Esophagus mucosa (tissue), 1 donor: ENCODE data around the gene AKT3. TPM values are rescaled to one million over a fixed set of nuclear protein-coding genes. Genes with fewer than 3 reads are reported as not detected.

ENCODE experiments used
- ATAC-seq: fragments of 200-7000 bp; cut with Tn5 transposase; one replicate; pipeline ENCODE4 v1.9.1; 2020
- total RNA-seq: library from RNA; stranded (reverse); gene quantifications from one replicate; pipeline ENCODE4 v1.2.4, GENCODE V29; 2023
- donor health status: DM: yes; HTN: yes; CAD: no.

AKT3 gene
- total RNA-seq, 1 donor from 2014 or later: 4.1 TPM

GRCh38 chr1:243501002-243501401 is 349.0 kb downstream of the AKT3 start:
- ATAC-seq: no peak

DNA sequence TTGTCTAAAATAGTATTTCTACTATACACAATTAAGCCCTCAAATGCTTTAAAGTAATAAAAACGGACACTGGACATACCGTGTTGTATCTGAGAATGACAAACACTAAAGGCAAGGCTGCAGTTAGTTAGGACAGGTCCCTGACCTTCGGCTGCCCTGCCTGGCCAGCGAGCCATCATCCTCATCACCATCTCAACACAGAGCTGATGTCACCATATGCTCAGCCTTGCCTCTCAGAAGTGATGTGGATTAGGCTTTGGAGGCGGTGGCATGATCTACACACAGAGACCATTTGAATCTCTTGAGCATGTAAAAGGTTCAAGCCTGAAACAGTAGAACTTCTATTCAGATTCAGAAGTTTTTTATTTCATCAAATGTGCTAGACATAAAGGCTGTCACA is 349.5 kb downstream of the AKT3 start:
- no peak for ATAC-seq

- no peak for ATAC-seq
These were observed 350.3 kb downstream of the AKT3 start for GRCh38 chr1:243499711-243500110.

- ATAC-seq: no peak
These were observed 350.8 kb downstream of the AKT3 start for GRCh38 chr1:243499248-243499647.

DNA sequence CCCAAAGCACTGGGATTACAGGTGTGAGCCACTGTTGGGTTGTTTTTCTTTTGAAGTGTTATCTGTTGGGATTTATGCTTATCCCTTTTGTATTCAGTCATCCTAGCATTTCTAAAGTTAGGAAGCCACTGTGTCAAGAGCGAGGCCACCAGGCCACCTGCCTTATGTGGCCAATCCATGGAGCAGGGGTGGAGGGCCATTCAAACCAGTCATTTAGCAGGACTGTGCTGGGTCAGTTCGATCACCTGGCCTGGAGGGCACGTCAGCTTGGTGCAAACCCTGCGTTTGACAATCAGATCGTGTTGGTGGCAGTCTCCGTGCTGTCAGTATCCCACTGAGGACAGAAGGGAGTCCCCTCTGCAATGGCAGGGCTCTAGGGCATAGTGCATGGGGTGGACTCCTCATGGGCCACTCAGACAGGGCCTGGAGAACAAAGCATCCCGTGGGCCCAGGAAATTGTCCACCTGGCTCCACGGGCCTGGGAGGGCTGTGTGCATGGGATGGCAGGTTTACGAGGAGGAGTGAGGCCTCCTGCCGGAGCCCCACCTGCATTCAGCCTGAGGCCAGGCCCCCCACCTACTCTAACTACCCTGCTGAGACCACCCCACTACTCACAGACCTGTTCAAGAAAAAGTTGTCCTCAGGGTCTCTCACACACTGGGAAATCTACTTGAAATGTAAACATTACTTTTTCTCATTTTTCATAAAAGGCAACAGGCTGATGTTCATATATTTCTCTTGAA is 351.9 kb downstream of the AKT3 start:
- ATAC-seq: peak; percentile 17

- no peak for ATAC-seq
These were observed 353.2 kb downstream of the AKT3 start for GRCh38 chr1:243496806-243497205.

DNA sequence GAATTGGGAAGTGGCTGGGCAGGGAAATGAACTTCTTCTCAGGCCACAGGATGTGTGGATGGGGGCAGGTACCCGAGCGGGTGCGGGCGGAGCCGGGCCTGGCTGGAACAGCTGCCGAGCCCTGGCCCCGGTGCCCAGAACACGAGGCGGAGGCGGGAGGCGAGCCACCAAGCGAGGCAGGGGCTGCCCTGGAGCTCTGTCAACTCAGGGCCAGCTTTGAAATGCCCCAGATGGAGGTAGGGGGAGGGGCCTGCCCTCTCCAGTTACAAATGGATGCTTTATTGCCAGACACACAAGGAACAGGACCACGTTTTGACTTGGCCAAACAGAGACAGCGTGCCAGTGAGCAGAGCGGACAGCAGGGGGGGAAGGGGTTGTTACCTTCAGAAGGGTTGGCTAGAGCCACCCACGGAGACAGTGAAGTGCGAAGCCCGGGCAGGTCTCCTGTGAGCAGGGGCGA is 353.8 kb downstream of the AKT3 start:
- ATAC-seq: no peak

- no peak for ATAC-seq
These were observed 354.4 kb downstream of the AKT3 start for GRCh38 chr1:243495442-243496186.

DNA sequence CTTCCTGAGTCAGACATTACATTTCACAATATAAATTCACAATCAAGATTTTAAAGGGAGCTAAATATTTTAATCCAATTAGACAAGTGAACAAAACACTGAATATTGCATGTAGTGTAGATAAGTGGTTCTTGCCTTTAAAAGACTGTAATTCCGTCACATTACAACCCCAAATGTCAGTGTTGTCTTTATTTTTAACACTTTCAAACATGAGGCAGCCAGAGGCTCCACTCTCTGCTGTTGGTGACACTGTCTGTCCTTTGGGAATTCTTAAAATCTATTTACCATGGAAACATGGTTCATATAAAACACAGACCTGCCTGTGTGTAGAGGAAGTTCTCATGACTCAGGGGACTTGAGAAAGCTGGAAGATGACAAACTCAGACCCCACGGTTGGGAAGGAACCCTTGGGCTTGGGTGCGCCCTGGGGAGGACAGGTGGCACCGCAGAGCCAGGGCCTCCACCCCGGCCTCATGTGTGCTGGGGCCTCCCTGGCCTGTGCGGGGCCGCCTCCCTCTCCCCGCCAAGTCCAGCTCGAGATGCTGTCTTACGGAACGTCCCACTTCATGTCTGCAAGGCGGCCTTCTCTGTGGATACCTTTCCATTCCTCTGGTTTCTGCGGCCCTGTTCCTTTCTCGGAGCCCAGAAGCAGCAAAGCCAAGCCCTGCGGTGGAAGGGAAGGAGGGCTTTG is 355.2 kb downstream of the AKT3 start:
- ATAC-seq: no peak

- ATAC-seq: no peak
These were observed 356.6 kb downstream of the AKT3 start for GRCh38 chr1:243493156-243494129.

DNA sequence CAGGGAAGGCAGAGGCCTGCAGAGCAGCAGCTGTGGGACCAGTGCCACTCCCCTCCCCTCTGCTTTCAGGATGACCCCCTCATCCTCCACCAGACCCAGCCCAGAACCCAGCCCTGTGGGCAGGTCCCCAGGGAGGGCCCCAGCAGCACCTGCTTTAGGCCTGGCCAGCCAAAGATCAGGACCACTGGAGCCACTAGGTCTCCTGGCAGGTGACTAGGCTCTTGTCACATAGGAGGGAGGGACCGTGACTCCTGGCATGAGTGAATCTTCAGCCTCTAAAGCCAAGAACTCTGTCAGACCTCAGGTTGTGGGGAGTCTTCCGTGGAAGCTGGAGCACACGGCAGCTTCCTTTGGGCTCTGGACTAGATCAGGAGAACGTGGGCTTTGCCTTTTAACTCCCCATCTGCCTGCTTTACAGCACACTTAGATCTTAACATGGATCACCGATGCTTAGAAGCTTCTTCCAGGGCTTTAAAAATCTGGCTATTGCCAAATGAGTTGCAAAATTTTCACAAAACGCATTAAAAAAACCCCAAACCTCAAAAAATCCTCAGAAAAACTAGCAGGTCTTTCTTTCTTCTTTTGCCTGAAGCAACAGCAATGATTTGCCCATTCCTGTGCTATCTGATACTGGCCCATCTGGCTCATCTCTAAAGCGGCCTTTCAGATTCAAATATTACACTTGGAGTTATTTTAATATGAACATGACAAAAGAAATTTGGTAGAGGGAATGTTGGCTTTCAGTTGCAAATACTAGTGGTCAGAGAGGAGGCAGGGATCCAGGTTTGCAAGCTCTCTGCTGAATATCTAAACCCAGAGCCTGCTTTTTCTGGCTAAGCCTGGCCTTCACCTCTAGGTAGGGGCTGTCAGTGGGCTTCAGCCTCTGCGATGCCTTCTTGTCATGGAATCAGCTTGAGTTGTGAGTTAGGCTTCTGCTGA is 359.0 kb downstream of the AKT3 start:
- peak; percentile 21 for ATAC-seq

DNA sequence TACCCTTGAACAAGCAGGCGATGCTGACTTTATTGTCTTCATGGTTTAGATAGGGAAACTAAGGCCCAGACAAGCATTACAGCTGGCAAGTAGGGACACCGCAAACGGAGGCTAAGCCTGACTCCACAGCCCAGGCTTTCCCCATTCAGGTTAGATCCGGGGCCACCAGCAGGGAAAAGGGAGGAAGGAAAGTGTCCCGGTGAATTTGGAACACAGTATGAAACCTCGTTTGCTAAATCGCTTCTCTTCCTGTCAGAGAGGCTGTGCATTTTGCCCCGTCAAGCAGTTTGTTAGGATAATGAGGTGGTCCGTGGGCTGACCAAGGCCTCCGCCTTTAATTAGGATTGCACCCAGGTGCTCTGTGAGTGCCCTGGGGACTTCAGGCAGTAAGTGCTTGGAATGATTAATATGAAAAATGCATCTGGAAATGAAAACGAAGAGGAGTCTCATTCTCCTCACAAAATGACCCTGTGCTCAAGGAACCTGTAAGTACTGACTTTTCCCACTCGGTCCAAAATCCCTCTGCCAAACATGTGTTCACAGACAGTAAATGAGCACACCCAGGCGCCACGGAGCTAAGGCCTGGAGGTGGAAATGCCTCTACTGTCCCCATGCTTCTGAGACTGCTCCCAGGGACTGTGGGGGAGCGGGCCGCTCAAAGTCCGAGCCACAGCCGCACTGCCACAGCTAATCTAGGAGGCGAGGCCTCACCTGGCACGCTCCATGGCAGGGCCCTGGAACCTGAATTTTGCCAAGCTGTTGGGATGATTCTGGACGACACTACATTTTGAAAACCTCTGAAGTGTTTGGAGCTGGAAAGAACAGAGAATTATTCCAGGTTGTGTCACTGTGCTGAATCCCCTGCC is 360.1 kb downstream of the AKT3 start:
- ATAC-seq: no peak

DNA sequence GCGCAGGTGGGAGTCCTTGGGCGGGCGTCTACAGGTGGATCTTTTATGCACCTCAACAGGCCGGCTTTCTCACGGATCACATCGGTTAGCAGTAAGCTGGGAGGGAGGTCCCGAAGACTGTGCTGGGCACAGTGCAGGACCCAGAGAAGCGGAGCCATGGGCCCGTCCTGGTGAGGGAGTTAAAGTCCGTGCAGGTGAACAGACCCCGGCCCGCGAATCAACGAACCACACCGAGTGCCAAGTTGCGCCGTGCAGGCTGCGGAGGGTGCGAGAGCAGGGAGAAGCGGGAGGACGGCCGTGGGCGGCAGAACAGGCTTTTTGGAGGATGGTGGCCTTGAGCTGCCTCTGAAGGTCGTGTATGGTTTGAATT is 360.9 kb downstream of the AKT3 start:
- ATAC-seq: no peak

- ATAC-seq: no peak
These were observed 361.4 kb downstream of the AKT3 start for GRCh38 chr1:243488459-243489157.

DNA sequence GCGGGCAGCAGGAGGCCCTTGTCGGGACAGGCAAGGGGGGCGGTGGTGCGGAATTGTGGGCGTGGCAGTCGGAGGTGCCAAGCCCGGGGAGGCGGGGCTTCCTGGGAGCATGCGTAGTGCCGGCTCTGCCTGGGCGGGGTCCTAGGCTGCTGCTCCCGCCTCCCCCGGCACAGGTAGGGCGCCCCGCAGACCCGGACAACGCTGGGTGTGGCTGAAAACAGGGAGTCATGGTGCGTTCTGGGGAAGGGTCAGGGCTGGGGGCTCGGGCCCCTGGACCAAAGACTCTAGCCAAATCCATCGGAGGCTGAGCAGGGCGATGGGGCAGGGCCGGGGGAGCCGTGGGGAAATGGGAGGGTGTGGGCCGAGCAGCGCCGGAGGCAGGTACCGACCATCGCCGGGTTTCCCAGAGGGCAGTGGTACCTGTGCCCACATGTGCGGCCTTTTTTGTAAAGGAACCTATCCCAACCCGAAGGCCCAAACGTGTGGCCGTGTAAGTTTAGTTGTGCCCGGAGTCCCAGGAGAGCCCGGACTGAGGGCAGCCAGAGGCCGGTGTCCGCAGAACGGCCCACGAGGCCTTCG is 362.3 kb downstream of the AKT3 start:
- ATAC-seq: no peak

- ATAC-seq: no peak
These were observed 362.9 kb downstream of the AKT3 start for GRCh38 chr1:243487036-243487648.

- no peak for ATAC-seq
These were observed 366.1 kb downstream of the AKT3 start for GRCh38 chr1:243483952-243484351.

DNA sequence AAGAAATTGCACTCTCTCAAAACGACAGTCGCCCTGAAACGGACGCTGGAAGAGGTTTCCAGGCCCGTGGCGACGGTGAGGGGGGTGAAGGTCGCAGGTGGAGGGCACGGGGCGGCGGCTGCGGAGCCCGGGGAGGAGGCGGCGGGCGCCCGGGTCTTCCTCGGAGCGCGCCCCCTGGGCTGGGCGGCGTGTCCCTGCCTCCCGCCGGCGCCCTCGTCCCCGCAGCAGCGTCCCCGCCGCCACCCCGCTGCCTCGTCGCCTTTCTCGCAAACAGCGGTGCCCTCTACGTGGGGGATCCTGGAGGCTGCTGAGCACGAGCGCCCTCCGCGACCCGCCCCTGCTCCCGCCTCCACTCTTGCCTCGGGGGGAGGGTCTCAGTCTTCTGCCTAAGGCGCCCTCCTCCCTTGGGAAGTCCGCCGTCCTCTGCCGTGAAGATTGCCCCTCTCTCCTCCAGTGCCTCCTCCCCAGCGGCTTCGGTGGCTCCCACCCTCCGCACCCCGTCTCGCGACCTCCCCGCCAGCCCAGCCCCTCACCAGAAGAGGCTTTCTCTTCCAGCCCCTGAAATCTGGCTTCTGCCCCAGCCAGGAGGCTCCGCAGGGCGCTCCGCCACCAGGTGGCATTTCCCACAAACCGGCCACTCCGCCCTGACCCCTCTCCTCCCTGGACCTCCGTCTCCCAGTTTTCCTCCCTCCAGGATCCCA is 366.8 kb downstream of the AKT3 start:
- ATAC-seq: no peak
